SK-N-SH treated with all-trans-retinoic acid at 6 μM for 48 hours (cell line): Measurements from ENCODE around the gene USP46.

ENCODE experiments used
- ATAC-seq: fragments of 200-7000 bp; cut with Tn5 transposase; 3 replicates; pipeline ENCODE4 v1.9.1; 2020; ENCODE audit warnings: mild to moderate bottlenecking, moderate library complexity
- ARNTL ChIP-seq: fragments of 450-650 bp; formaldehyde crosslinking; IDR thresholded peaks from 2 replicates; pipeline ENCODE4 v1.5.0; 2020; ENCODE audit warnings: low read depth, mild to moderate bottlenecking, moderate library complexity, borderline replicate concordance
- BACH2 ChIP-seq: fragments of 250-450 bp; sonication (Bioruptor Pico); IDR thresholded peaks from 2 replicates; pipeline ENCODE4 v1.9.0; 2021; ENCODE audit warnings: mild to moderate bottlenecking, borderline replicate concordance
- CSDC2 ChIP-seq: fragments of 250-450 bp; sonication (Bioruptor Pico); IDR thresholded peaks from 2 replicates; pipeline ENCODE4 v1.5.0; 2020; ENCODE audit warnings: mild to moderate bottlenecking, moderate library complexity
- ESRRG ChIP-seq: fragments of 250-450 bp; sonication (Bioruptor Pico); IDR thresholded peaks from 2 replicates; pipeline ENCODE4 v1.6.1; 2021; ENCODE audit warnings: mild to moderate bottlenecking
- GLIS3 ChIP-seq: fragments of 250-450 bp; sonication (Bioruptor Pico); IDR thresholded peaks from 2 replicates; pipeline ENCODE4 v1.5.0; 2020; ENCODE audit warnings: mild to moderate bottlenecking, moderate library complexity
- ISL1 ChIP-seq: fragments of 250-450 bp; sonication (Bioruptor Pico); IDR thresholded peaks from 2 replicates; pipeline ENCODE4 v2.1.2; 2022; ENCODE audit warnings: mild to moderate bottlenecking, moderate library complexity
- OSR1 ChIP-seq: fragments of 250-450 bp; sonication (Bioruptor Pico); IDR thresholded peaks from 2 replicates; pipeline ENCODE4 v1.8.0; 2022; ENCODE audit warnings: moderate library complexity, mild to moderate bottlenecking, inconsistent platforms
- PPARA ChIP-seq: fragments of 250-450 bp; sonication (Bioruptor Pico); IDR thresholded peaks from 2 replicates; pipeline ENCODE4 v1.5.0; 2020; ENCODE audit warnings: mild to moderate bottlenecking, borderline replicate concordance
- RARB ChIP-seq: fragments of 250-450 bp; sonication (Bioruptor Pico); IDR thresholded peaks from 2 replicates; pipeline ENCODE4 v1.8.0; 2021; ENCODE audit warnings: mild to moderate bottlenecking, moderate library complexity
- SNAI2 ChIP-seq: fragments of 250-450 bp; sonication (Bioruptor Pico); IDR thresholded peaks from 2 replicates; pipeline ENCODE4 v1.5.0; 2020; ENCODE audit warnings: mild to moderate bottlenecking, moderate library complexity
- TCF4 ChIP-seq: fragments of 250-450 bp; sonication (Bioruptor Pico); IDR thresholded peaks from 2 replicates; pipeline ENCODE4 v1.8.0; 2021; ENCODE audit warnings: mild to moderate bottlenecking, moderate library complexity, borderline replicate concordance
- TOX ChIP-seq: fragments of 250-450 bp; sonication (Bioruptor Pico); IDR thresholded peaks from 2 replicates; pipeline ENCODE4 v1.8.0; 2021; ENCODE audit warnings: mild to moderate bottlenecking, moderate library complexity, borderline replicate concordance
- ZC3H10 ChIP-seq: fragments of 250-450 bp; sonication (Bioruptor Pico); IDR thresholded peaks from 2 replicates; pipeline ENCODE4 v1.5.1; 2021; ENCODE audit warnings: mild to moderate bottlenecking, moderate library complexity
- ZFP30 ChIP-seq: fragments of 450-650 bp; formaldehyde crosslinking; IDR thresholded peaks from 2 replicates; pipeline ENCODE4 v1.5.0; 2022; ENCODE audit warnings: mild to moderate bottlenecking, moderate library complexity
- ZNF565 ChIP-seq: fragments of 450-650 bp; formaldehyde crosslinking; conservative IDR thresholded peaks from 2 replicates; pipeline ENCODE4 v1.5.0; 2020; ENCODE audit warnings: low read depth, mild to moderate bottlenecking, moderate library complexity
- ZNF70 ChIP-seq: fragments of 450-650 bp; formaldehyde crosslinking; IDR thresholded peaks from 2 replicates; pipeline ENCODE4 v1.5.0; 2020; ENCODE audit warnings: mild to moderate bottlenecking, moderate library complexity
- ZNF8 ChIP-seq: fragments of 450-650 bp; formaldehyde crosslinking; IDR thresholded peaks from 2 replicates; pipeline ENCODE4 v1.5.0; 2020; ENCODE audit warnings: mild to moderate bottlenecking, moderate library complexity
- TF ChIP-seq, protein P1 (sequence below): fragments of 250-450 bp; sonication (Bioruptor Pico); IDR thresholded peaks from 2 replicates; pipeline ENCODE4 v1.8.0; 2021; ENCODE audit warnings: low read depth, mild to moderate bottlenecking, moderate library complexity, borderline replicate concordance
- TF ChIP-seq, protein P2 (sequence below): fragments of 250-450 bp; sonication (Bioruptor Pico); IDR thresholded peaks from 2 replicates; pipeline ENCODE4 v1.5.1; 2021; ENCODE audit warnings: mild to moderate bottlenecking, moderate library complexity
- TF ChIP-seq, protein P3 (sequence below): fragments of 250-450 bp; sonication (Bioruptor Pico); IDR thresholded peaks from 2 replicates; pipeline ENCODE4 v1.8.0; 2020; ENCODE audit warnings: mild to moderate bottlenecking, moderate library complexity, borderline replicate concordance
- TF ChIP-seq, protein P4 (sequence below): fragments of 250-450 bp; sonication (Bioruptor Pico); IDR thresholded peaks from 2 replicates; pipeline ENCODE4 v1.5.0; 2020; ENCODE audit warnings: mild to moderate bottlenecking, moderate library complexity

The USP46 gene, protein sequence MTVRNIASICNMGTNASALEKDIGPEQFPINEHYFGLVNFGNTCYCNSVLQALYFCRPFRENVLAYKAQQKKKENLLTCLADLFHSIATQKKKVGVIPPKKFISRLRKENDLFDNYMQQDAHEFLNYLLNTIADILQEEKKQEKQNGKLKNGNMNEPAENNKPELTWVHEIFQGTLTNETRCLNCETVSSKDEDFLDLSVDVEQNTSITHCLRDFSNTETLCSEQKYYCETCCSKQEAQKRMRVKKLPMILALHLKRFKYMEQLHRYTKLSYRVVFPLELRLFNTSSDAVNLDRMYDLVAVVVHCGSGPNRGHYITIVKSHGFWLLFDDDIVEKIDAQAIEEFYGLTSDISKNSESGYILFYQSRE

DNA sequence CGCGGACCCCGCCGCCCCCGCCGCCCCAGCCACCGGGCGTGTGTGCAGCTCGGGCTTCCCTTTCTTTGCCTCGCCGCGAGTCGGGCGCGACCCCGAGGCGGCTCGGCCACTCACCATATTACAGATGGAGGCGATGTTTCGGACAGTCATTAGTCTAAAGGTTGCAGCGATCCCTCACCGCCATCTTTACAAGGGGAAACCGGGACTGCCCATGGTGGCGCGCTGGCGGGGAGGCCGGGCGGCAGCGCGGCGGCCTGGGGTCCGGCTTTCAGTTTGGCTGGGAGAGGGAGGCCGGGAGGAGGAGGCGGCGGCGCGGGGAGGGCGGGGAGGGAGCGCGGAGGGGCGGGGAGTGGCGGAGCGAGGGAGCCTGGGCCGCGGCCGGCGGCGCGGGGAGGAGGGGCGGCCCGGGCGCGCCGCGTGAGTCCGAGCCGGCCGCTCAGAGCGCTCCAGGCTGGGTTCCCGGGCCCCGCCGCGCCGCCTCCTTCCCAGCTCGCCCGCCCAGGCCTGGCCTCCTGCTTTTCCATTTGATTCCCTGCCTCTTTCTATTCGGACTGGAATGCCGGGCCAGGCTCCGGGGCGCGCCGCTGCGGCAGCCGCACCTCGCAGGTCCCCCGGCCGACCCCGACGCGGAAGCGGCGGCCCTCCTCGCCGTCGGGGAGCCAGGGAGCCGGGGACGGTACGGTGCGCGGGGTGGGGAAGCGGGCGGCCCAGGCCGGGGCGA lies at the start of gene USP46:
USP46 (minus strand) TSS at position 301 of the 721 bp plus-strand sequence; CDS start at position 150, 151 bp downstream.
- peak; percentile 95 for ATAC-seq
- TF ChIP-seq SNAI2 (CRISPR knock-in tag) (no peak), ESRRG (CRISPR knock-in tag) (no peak), TCF4 (CRISPR knock-in tag) (no peak), OSR1 (no peak), ZNF565 (CRISPR knock-in tag) (no peak), GLIS3 (CRISPR knock-in tag) (no peak), ZC3H10 (no peak), RARB (CRISPR knock-in tag) (no peak), TOX (CRISPR knock-in tag) (no peak), ZNF8 (CRISPR knock-in tag) (no peak)

DNA sequence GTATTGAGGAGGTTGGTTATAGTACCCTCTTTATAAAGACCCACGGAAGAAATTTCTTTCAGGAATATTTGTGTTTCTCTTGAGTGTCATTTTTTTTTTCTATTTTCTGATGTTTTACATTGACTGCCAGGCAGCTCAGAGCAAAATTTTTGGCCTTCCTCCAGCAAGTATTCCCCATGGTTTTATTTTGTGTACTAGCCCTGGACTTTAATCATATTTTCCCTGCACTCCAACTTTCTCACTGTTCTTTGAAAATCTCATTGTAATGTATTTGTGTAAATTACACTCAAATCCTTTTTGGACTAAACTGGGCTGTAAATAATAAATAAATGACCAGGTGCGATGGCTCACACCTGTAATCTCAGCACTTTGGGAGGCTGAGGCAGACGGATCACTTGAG lies 45.6 kb upstream of the USP46 start:
- TF ChIP-seq PPARA (CRISPR knock-in tag): no peak
- TF ChIP-seq ZNF70 (CRISPR knock-in tag): no peak
- no peak for TF ChIP-seq ISL1
- TF ChIP-seq CSDC2 (CRISPR knock-in tag): no peak
- no peak for TF ChIP-seq ARNTL
- TF ChIP-seq, protein P1, sequence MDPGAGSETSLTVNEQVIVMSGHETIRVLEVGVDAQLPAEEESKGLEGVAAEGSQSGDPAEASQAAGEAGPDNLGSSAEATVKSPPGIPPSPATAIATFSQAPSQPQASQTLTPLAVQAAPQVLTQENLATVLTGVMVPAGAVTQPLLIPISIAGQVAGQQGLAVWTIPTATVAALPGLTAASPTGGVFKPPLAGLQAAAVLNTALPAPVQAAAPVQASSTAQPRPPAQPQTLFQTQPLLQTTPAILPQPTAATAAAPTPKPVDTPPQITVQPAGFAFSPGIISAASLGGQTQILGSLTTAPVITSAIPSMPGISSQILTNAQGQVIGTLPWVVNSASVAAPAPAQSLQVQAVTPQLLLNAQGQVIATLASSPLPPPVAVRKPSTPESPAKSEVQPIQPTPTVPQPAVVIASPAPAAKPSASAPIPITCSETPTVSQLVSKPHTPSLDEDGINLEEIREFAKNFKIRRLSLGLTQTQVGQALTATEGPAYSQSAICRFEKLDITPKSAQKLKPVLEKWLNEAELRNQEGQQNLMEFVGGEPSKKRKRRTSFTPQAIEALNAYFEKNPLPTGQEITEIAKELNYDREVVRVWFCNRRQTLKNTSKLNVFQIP (CRISPR knock-in tag): no peak
- ATAC-seq: no peak

DNA sequence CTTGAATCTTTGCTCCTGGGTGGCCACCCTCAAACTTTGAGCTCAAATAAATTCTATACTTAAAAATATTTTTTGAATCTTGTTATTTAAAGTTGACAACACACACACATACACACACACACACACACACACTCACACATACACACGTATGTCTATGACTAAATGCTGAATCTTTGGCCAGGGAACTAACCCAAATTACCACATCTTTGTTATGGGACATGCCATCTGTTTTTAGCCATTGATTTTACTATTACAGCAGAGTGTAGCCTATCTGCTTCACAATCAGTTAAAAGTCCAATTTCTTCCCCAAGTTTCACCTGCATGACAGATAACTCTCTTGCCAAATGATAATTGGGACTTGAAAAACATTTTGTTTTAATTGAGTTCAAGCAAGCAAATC lies 45.0 kb upstream of the USP46 start:
- no peak for ATAC-seq
- TF ChIP-seq PPARA (CRISPR knock-in tag) (no peak), ARNTL (no peak), TCF4 (CRISPR knock-in tag) (no peak), BACH2 (CRISPR knock-in tag) (no peak), CSDC2 (CRISPR knock-in tag) (no peak), RARB (CRISPR knock-in tag) (no peak)
- TF ChIP-seq, protein P2, sequence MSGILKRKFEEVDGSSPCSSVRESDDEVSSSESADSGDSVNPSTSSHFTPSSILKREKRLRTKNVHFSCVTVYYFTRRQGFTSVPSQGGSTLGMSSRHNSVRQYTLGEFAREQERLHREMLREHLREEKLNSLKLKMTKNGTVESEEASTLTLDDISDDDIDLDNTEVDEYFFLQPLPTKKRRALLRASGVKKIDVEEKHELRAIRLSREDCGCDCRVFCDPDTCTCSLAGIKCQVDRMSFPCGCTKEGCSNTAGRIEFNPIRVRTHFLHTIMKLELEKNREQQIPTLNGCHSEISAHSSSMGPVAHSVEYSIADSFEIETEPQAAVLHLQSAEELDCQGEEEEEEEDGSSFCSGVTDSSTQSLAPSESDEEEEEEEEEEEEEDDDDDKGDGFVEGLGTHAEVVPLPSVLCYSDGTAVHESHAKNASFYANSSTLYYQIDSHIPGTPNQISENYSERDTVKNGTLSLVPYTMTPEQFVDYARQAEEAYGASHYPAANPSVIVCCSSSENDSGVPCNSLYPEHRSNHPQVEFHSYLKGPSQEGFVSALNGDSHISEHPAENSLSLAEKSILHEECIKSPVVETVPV (CRISPR knock-in tag): no peak
- TF ChIP-seq, all 23 proteins: peak for 0

DNA sequence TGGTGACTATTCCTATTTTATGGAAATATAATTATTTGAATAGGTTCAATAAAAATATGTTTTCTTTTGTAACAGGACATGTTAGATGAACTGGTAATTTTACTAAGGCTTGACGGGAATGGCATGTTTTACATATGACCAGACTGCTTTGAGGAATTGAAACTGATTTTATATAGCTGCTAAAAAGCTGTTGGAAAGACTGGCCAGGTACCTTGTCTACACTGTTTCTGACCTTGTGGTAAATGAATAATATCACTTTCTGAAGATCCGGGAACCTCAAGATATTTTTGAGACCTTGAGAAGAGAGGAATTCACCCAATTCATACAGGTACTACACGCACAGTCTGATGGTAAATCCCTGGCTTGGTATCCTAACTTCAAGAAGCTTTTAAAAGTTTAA lies 42.1 kb upstream of the USP46 start:
- ATAC-seq: no peak
- TF ChIP-seq, protein P3, sequence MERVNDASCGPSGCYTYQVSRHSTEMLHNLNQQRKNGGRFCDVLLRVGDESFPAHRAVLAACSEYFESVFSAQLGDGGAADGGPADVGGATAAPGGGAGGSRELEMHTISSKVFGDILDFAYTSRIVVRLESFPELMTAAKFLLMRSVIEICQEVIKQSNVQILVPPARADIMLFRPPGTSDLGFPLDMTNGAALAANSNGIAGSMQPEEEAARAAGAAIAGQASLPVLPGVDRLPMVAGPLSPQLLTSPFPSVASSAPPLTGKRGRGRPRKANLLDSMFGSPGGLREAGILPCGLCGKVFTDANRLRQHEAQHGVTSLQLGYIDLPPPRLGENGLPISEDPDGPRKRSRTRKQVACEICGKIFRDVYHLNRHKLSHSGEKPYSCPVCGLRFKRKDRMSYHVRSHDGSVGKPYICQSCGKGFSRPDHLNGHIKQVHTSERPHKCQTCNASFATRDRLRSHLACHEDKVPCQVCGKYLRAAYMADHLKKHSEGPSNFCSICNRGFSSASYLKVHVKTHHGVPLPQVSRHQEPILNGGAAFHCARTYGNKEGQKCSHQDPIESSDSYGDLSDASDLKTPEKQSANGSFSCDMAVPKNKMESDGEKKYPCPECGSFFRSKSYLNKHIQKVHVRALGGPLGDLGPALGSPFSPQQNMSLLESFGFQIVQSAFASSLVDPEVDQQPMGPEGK (CRISPR knock-in tag): no peak
- TF ChIP-seq, protein P4, sequence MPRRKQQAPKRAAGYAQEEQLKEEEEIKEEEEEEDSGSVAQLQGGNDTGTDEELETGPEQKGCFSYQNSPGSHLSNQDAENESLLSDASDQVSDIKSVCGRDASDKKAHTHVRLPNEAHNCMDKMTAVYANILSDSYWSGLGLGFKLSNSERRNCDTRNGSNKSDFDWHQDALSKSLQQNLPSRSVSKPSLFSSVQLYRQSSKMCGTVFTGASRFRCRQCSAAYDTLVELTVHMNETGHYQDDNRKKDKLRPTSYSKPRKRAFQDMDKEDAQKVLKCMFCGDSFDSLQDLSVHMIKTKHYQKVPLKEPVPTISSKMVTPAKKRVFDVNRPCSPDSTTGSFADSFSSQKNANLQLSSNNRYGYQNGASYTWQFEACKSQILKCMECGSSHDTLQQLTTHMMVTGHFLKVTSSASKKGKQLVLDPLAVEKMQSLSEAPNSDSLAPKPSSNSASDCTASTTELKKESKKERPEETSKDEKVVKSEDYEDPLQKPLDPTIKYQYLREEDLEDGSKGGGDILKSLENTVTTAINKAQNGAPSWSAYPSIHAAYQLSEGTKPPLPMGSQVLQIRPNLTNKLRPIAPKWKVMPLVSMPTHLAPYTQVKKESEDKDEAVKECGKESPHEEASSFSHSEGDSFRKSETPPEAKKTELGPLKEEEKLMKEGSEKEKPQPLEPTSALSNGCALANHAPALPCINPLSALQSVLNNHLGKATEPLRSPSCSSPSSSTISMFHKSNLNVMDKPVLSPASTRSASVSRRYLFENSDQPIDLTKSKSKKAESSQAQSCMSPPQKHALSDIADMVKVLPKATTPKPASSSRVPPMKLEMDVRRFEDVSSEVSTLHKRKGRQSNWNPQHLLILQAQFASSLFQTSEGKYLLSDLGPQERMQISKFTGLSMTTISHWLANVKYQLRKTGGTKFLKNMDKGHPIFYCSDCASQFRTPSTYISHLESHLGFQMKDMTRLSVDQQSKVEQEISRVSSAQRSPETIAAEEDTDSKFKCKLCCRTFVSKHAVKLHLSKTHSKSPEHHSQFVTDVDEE (CRISPR knock-in tag): no peak
- TF ChIP-seq ZFP30 (CRISPR knock-in tag) (no peak), CSDC2 (CRISPR knock-in tag) (no peak), OSR1 (no peak), ARNTL (no peak)
- TF ChIP-seq, protein P1 (CRISPR knock-in tag): no peak
